HepG2 (cell line): Measurements from ENCODE around the gene ALDH1A1.

Experiments
- ELF4 ChIP-seq: sonication (generic); formaldehyde crosslinking; IDR thresholded peaks from 2 replicates; pipeline ENCODE4 v1.5.0; 2020; ENCODE audit warnings: missing genetic modification reagents, mild to moderate bottlenecking, moderate library complexity, borderline replicate concordance
- NFKB2 ChIP-seq: sonication (generic); formaldehyde crosslinking; IDR thresholded peaks from 2 replicates; pipeline ENCODE4 v1.4.0; 2020; ENCODE audit warnings: missing genetic modification reagents, borderline replicate concordance
- U2AF2 ChIP-seq: fragments of 200-400 bp; formaldehyde crosslinking; IDR thresholded peaks from 2 replicates; pipeline ENCODE4 v1.6.1; 2017; ENCODE audit warnings: low read depth, mild to moderate bottlenecking, low read length
- ZNF598 ChIP-seq: sonication (generic); formaldehyde crosslinking; IDR thresholded peaks from 2 replicates; pipeline ENCODE4 v1.5.1; 2020; ENCODE audit warnings: mild to moderate bottlenecking, missing genetic modification reagents, borderline replicate concordance
- TF ChIP-seq, protein P1 (sequence below): sonication (generic); formaldehyde crosslinking; IDR thresholded peaks from 2 replicates; pipeline ENCODE4 v1.5.0; 2020; ENCODE audit warnings: mild to moderate bottlenecking, missing genetic modification reagents, moderate library complexity
- TF ChIP-seq, protein P2 (sequence below): sonication (generic); formaldehyde crosslinking; IDR thresholded peaks from 2 replicates; pipeline ENCODE4 v1.8.0; 2022; ENCODE audit warnings: mild to moderate bottlenecking, missing genetic modification reagents, moderate library complexity
- TF ChIP-seq, protein P3 (sequence below): sonication (generic); formaldehyde crosslinking; IDR thresholded peaks from 2 replicates; pipeline ENCODE4 v1.4.0; 2020; ENCODE audit warnings: missing genetic modification reagents
- TF ChIP-seq, protein P4 (sequence below): sonication (generic); formaldehyde crosslinking; IDR thresholded peaks from 2 replicates; pipeline ENCODE4 v1.4.0; 2020; ENCODE audit warnings: missing genetic modification reagents
- TF ChIP-seq, protein P5 (sequence below): IDR thresholded peaks from 2 replicates; pipeline ENCODE4 v1.6.1; 2012; ENCODE audit warnings: inconsistent platforms

DNA sequence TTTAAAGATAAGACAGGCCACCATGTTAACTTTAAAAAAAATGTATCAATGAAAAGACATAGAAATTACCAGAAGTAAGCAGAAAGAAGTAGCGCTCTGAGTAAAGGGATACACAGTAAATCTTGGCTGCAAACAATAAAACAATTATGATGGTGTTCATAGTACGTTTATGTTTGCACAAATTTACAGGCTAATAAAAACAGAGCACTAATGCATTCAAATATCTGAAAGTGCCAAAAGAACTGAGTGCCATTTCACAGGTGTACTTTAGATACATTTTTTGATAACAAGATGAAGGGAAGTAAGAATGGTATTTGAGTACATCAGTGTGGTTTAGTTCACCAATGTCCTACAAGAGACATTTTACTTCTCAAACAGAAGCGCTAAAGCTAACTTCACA lies 32.9 kb upstream of the ALDH1A1 start:
- TF ChIP-seq, protein P1, sequence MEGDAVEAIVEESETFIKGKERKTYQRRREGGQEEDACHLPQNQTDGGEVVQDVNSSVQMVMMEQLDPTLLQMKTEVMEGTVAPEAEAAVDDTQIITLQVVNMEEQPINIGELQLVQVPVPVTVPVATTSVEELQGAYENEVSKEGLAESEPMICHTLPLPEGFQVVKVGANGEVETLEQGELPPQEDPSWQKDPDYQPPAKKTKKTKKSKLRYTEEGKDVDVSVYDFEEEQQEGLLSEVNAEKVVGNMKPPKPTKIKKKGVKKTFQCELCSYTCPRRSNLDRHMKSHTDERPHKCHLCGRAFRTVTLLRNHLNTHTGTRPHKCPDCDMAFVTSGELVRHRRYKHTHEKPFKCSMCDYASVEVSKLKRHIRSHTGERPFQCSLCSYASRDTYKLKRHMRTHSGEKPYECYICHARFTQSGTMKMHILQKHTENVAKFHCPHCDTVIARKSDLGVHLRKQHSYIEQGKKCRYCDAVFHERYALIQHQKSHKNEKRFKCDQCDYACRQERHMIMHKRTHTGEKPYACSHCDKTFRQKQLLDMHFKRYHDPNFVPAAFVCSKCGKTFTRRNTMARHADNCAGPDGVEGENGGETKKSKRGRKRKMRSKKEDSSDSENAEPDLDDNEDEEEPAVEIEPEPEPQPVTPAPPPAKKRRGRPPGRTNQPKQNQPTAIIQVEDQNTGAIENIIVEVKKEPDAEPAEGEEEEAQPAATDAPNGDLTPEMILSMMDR (CRISPR knock-in tag): no peak
- TF ChIP-seq, protein P2, sequence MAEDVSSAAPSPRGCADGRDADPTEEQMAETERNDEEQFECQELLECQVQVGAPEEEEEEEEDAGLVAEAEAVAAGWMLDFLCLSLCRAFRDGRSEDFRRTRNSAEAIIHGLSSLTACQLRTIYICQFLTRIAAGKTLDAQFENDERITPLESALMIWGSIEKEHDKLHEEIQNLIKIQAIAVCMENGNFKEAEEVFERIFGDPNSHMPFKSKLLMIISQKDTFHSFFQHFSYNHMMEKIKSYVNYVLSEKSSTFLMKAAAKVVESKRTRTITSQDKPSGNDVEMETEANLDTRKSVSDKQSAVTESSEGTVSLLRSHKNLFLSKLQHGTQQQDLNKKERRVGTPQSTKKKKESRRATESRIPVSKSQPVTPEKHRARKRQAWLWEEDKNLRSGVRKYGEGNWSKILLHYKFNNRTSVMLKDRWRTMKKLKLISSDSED: no peak
- TF ChIP-seq ZNF598 (no peak), NFKB2 (CRISPR knock-in tag) (no peak), ELF4 (no peak), U2AF2 (no peak)
- TF ChIP-seq, protein P3, sequence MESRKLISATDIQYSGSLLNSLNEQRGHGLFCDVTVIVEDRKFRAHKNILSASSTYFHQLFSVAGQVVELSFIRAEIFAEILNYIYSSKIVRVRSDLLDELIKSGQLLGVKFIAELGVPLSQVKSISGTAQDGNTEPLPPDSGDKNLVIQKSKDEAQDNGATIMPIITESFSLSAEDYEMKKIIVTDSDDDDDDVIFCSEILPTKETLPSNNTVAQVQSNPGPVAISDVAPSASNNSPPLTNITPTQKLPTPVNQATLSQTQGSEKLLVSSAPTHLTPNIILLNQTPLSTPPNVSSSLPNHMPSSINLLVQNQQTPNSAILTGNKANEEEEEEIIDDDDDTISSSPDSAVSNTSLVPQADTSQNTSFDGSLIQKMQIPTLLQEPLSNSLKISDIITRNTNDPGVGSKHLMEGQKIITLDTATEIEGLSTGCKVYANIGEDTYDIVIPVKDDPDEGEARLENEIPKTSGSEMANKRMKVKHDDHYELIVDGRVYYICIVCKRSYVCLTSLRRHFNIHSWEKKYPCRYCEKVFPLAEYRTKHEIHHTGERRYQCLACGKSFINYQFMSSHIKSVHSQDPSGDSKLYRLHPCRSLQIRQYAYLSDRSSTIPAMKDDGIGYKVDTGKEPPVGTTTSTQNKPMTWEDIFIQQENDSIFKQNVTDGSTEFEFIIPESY (CRISPR knock-in tag): no peak
- TF ChIP-seq, protein P4, sequence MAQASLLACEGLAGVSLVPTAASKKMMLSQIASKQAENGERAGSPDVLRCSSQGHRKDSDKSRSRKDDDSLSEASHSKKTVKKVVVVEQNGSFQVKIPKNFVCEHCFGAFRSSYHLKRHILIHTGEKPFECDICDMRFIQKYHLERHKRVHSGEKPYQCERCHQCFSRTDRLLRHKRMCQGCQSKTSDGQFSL (CRISPR knock-in tag): no peak
- TF ChIP-seq, protein P5, sequence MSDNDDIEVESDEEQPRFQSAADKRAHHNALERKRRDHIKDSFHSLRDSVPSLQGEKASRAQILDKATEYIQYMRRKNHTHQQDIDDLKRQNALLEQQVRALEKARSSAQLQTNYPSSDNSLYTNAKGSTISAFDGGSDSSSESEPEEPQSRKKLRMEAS: no peak
